MM.1S (cell line): ENCODE data around the gene CBLN3.

Source experiments
- DNase-seq: peaks from one replicate; pipeline ENCODE4 v3.0.0-alpha.2; 2015
- H2AFZ ChIP-seq: fragments of 300-600 bp; sonication (generic); 2 replicates; pipeline ENCODE4 v1.6.0; 2016; ENCODE audit warnings: antibody characterized with exemption, low read length
- H3F3A ChIP-seq: fragments of 300-600 bp; sonication (generic); 2 replicates; pipeline ENCODE4 v1.6.1; 2016; ENCODE audit warnings: mild to moderate bottlenecking, antibody characterized with exemption, low read length, moderate library complexity, mixed read lengths; ENCODE audit not compliant: insufficient read depth
- H3K27ac ChIP-seq: fragments of 300-600 bp; sonication (generic); 2 replicates; pipeline ENCODE4 v1.5.1; 2016; ENCODE audit warnings: mild to moderate bottlenecking, low read length
- H3K27me3 ChIP-seq: fragments of 300-600 bp; sonication (generic); replicated peaks from 2 replicates; pipeline ENCODE4 v1.6.0; 2016; ENCODE audit warnings: low read length; ENCODE audit not compliant: insufficient read depth
- H3K36me3 ChIP-seq: fragments of 300-600 bp; sonication (generic); replicated peaks from 2 replicates; pipeline ENCODE4 v1.6.1; 2016; ENCODE audit warnings: mild to moderate bottlenecking, low read length, mixed read lengths; ENCODE audit not compliant: insufficient read depth
- H3K4me1 ChIP-seq: fragments of 300-600 bp; sonication (generic); 2 replicates; pipeline ENCODE4 v1.6.1; 2016; ENCODE audit warnings: low read length, mixed read lengths
- H3K4me2 ChIP-seq: fragments of 300-600 bp; sonication (generic); 2 replicates; pipeline ENCODE4 v1.6.0; 2016; ENCODE audit warnings: low read depth, low read length
- H3K4me3 ChIP-seq: fragments of 300-600 bp; sonication (generic); 2 replicates; pipeline ENCODE4 v1.5.1; 2016; ENCODE audit warnings: low read length, mixed read lengths
- H3K79me2 ChIP-seq: fragments of 300-600 bp; sonication (generic); 2 replicates; pipeline ENCODE4 v1.6.1; 2016; ENCODE audit warnings: mixed run types, low read length, mixed read lengths
- H3K9ac ChIP-seq: fragments of 300-600 bp; sonication (generic); 2 replicates; pipeline ENCODE4 v1.6.1; 2016; ENCODE audit warnings: low read length, mixed read lengths
- H3K9me2 ChIP-seq: fragments of 300-600 bp; sonication (generic); replicated peaks from 2 replicates; pipeline ENCODE4 v1.6.1; 2016; ENCODE audit warnings: mild to moderate bottlenecking, low read length, mixed read lengths; ENCODE audit not compliant: insufficient read depth
- H3K9me3 ChIP-seq: fragments of 300-600 bp; sonication (generic); replicated peaks from 2 replicates; pipeline ENCODE4 v1.6.1; 2016; ENCODE audit warnings: mild to moderate bottlenecking, low read length, mixed read lengths; ENCODE audit not compliant: insufficient read depth
- H4K20me1 ChIP-seq: fragments of 300-600 bp; sonication (generic); 2 replicates; pipeline ENCODE4 v1.6.1; 2016; ENCODE audit warnings: mild to moderate bottlenecking, low read length, moderate library complexity, mixed read lengths; ENCODE audit not compliant: insufficient read depth
- EZH2 ChIP-seq: fragments of 300-600 bp; sonication (generic); optimal IDR thresholded peaks from 2 replicates; pipeline ENCODE3; 2017; ENCODE audit warnings: low read depth, mild to moderate bottlenecking, antibody characterized with exemption, low read length, mixed read lengths
- EZH2phosphoT487 ChIP-seq: fragments of 300-600 bp; sonication (generic); IDR thresholded peaks from 2 replicates; pipeline ENCODE4 v1.6.1; 2018; ENCODE audit warnings: antibody characterized with exemption, low read length
- TF ChIP-seq, protein P1 (sequence below): fragments of 300-600 bp; sonication (generic); IDR thresholded peaks from 2 replicates; pipeline ENCODE4 v1.5.1; 2016; ENCODE audit warnings: antibody characterized with exemption, low read length, mixed read lengths

CBLN3 gene

DNA sequence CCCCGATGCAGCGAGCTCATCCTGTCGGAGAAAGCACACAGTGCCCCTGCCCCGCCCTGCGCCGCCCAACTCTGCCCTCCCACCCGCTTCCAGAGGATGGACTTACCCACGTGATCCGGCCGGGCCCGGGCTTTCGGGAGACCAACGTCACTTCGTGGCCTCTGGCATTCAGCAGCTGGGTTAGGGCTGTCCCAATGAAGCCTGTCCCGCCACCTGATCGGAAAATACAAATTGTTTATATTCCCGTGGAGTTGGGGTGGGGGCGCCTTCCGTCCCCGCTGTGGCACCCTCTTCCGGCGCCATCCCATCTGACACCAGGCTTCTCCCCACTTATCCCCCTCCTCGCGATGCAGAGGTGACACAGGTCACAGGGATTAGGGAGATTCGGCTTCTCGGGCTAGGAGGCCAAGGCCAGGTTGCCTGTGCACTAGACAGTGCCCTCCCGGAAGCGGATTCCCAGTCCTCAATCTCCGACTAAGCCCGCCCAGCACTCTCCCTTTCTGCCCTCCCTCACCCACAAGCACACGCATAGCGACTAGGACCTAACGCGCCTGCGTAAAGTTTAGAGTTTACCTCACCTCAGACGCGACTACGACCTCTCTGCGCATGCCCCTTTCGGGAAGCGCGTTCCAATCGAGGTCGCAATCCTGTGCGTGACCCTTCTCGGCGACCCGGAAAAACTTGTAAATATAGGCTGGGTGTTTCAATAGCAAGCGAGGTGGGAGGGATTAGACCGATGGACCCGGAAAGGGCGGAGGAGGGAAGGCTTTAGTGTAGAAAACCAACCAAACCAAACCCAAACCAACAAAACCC lies 13.0 kb upstream of the CBLN3 start, which contains the start of gene SDR39U1:
Gene SDR39U1 (minus strand): TSS at position 537 of the 813 bp plus-strand sequence. CDS start 7 bp downstream, at position 530.
- H3K4me2 ChIP-seq, result peak within 1 kb of the TSS; percentile 79
- H3K9ac ChIP-seq, result peak within 1 kb of the TSS; percentile 93
- H3K9me2 ChIP-seq, result no peaks in the 10 kb centered on the region
- peak within 1 kb of the TSS; percentile 67 for H2AFZ ChIP-seq
- peak within 1 kb of the TSS; percentile 95 for H3K27ac ChIP-seq
- no peaks in the 10 kb centered on the region for H4K20me1 ChIP-seq
- peak; percentile 96 for DNase-seq
- peak within 1 kb of the TSS; percentile 86 for H3K4me3 ChIP-seq
- TF ChIP-seq EZH2phosphoT487 (no peak), EZH2 (no peak)
- TF ChIP-seq, protein P1, sequence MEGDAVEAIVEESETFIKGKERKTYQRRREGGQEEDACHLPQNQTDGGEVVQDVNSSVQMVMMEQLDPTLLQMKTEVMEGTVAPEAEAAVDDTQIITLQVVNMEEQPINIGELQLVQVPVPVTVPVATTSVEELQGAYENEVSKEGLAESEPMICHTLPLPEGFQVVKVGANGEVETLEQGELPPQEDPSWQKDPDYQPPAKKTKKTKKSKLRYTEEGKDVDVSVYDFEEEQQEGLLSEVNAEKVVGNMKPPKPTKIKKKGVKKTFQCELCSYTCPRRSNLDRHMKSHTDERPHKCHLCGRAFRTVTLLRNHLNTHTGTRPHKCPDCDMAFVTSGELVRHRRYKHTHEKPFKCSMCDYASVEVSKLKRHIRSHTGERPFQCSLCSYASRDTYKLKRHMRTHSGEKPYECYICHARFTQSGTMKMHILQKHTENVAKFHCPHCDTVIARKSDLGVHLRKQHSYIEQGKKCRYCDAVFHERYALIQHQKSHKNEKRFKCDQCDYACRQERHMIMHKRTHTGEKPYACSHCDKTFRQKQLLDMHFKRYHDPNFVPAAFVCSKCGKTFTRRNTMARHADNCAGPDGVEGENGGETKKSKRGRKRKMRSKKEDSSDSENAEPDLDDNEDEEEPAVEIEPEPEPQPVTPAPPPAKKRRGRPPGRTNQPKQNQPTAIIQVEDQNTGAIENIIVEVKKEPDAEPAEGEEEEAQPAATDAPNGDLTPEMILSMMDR, result no peak
- H3K9me3 ChIP-seq, result no peaks in the 10 kb centered on the region
- no peaks in the 10 kb centered on the region for H3K27me3 ChIP-seq
- H3K36me3 ChIP-seq, result 0 out of 2 replicates have a peak, but pooled peaks cover 2% of the 10 kb centered on the region
- no peaks in the 10 kb centered on the region for H3K4me1 ChIP-seq
- no peaks in the 10 kb centered on the region; the same call in 1 of the 2 replicates for H3K79me2 ChIP-seq
- H3F3A ChIP-seq, result peaks cover 5% of the 10 kb centered on the region

DNA sequence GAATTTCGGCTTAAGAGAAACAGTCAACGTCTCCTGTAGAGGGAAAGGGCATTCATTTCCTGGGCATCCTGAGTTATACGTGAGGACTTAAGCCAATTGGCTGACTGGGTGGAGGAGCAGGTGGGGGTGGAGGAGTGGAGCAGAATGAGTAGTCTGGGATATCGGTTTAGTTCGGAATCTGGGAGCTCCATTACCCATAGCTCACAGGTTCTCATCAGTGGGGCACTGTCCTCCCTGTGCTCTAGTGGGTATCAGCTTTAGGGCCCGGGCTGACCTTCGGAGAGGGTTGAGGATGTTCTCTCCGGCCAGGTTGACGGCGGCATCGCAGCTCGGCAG lies 12.4 kb upstream of the CBLN3 start:
- Histone ChIP-seq H3K4me2 (peak overlapping the region; percentile 79), H3K4me3 (peak overlapping the region; percentile 86), H3K4me1 (no peaks in the 10 kb centered on the region), H3K9me2 (no peaks in the 10 kb centered on the region), H3K27ac (peak overlapping the region; percentile 95), H3K79me2 (no peaks in the 10 kb centered on the region; the same call in 1 of the 2 replicates), H4K20me1 (no peaks in the 10 kb centered on the region), H3K27me3 (no peaks in the 10 kb centered on the region), H3K9me3 (no peaks in the 10 kb centered on the region), H2AFZ (no peak overlapping the region), H3F3A (peaks cover 5% of the 10 kb centered on the region), H3K9ac (peak overlapping the region; percentile 93), H3K36me3 (0 out of 2 replicates have a peak, but pooled peaks cover 2% of the 10 kb centered on the region)
- DNase-seq, result no peak
- TF ChIP-seq, protein P1, result no peak
- TF ChIP-seq EZH2 (no peak), EZH2phosphoT487 (no peak)

DNA sequence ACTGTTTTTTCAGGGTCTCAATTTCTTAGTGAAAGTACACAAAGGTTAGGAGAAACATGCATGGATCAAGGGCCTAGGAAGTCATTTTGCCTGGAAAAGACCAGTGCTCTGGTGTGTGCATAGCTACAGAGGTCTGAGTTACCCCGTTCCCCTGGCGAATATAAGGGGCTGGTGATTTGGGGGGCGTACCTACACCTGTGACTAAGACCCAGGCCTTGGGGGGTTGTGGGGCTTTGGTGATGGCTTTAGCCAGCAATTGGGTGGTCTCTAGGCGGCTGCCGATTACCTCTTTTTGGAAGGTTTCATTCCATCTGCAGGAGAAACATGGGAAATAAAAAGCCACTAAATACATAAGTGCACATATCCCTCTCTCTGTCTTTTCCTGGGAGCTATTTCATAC lies 12.0 kb upstream of the CBLN3 start:
- Histone ChIP-seq H3K79me2 (no peaks in the 10 kb centered on the region; the same call in 1 of the 2 replicates), H3K9me3 (no peaks in the 10 kb centered on the region), H3F3A (peaks cover 5% of the 10 kb centered on the region), H3K9ac (peak overlapping the region; percentile 93), H3K4me1 (0 out of 2 replicates have a peak, but pooled peaks cover 1% of the 10 kb centered on the region), H3K27ac (peak overlapping the region; percentile 95; the same call in 1 of the 2 replicates), H3K4me3 (peak overlapping the region; percentile 86), H4K20me1 (no peaks in the 10 kb centered on the region), H3K9me2 (no peaks in the 10 kb centered on the region), H3K36me3 (0 out of 2 replicates have a peak, but pooled peaks cover 2% of the 10 kb centered on the region), H2AFZ (no peak overlapping the region), H3K27me3 (no peaks in the 10 kb centered on the region), H3K4me2 (peak overlapping the region; percentile 79)
- TF ChIP-seq, protein P1, result no peak
- TF ChIP-seq EZH2phosphoT487 (no peak), EZH2 (no peak)
- DNase-seq, result no peak
